BJ (cell line): ENCODE data around the gene MFSD6L. TPM values are rescaled to one million over a fixed set of nuclear protein-coding genes. Genes with fewer than 3 reads are reported as not detected.

Experiments
- CTCF ChIA-PET: fragments of 350-600 bp; formaldehyde crosslinking; extraction: SDS; loops from one replicate; lab custom pipeline; 2021; ENCODE audit warnings: antibody characterized with exemption, inconsistent platforms; lab: Yijun Ruan, JAX
- POLR2A ChIA-PET: fragments of 300-600 bp; sonication (Branson Sonifier 250); formaldehyde crosslinking; extraction: SDS; loops from one replicate; lab custom pipeline; 2021; ENCODE audit warnings: antibody characterized with exemption; lab: Charles Lee
- DNase-seq: peaks from one replicate; pipeline ENCODE4 v3.0.0-alpha.2; 2011; ENCODE audit warnings: low read depth
- H3K27me3 ChIP-seq: 2 replicates; pipeline ENCODE4 v1.6.0; 2011; ENCODE audit warnings: low read length; ENCODE audit not compliant: control insufficient read depth, insufficient read depth
- H3K36me3 ChIP-seq: 2 replicates; pipeline ENCODE4 v1.5.1; 2011; ENCODE audit warnings: low read length; ENCODE audit not compliant: control insufficient read depth, insufficient read depth
- H3K4me3 ChIP-seq: 2 replicates; pipeline ENCODE4 v1.5.1; 2011; ENCODE audit warnings: low read depth, mild to moderate bottlenecking, control low read depth, low read length
- polyA plus RNA-seq: library from polyadenylated mRNA; depleted of rRNA; stranded (reverse); fragments of >200 nt; gene quantifications from 2 replicates; pipeline ENCODE4 v1.2.3, GENCODE V29; 2011
- TF ChIP-seq, protein P1 (sequence below): IDR thresholded peaks from 2 replicates; pipeline ENCODE4 v1.5.1; 2011; ENCODE audit warnings: low read depth, mild to moderate bottlenecking, control low read depth, inconsistent platforms, low read length, moderate library complexity; ENCODE audit not compliant: insufficient read depth

The MFSD6L gene
- polyA plus RNA-seq, 1 experiment: not detected

DNA sequence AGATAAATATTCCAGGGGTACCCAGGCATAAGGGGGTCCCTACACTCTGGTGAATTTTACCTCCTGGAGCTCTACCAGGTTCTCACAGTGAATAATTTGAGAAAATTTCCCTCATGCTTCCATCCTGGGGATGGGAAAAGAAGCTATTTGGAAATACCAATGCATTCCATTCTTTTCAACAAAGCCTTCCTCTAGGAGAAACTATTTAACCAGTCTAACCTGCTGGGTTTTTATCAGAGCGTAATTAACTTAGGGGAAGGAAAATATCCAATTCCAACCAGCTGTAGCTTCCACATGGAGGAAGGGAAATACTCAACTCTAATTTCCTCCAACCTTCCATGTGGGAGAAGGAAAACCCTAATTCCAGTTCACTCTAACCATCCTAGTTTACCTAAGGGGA, 17.0 kb downstream of the MFSD6L start:
- no peak for DNase-seq
- ChIA-PET POLR2A (no interaction called here), CTCF (interaction anchor here (1.0 to 2.4 kb wide), 2 partner anchors 12 to 37 kb away, joined by 3 to 8 read pairs; no protein-coding TSS in a partner anchor)
- TF ChIP-seq, protein P1, sequence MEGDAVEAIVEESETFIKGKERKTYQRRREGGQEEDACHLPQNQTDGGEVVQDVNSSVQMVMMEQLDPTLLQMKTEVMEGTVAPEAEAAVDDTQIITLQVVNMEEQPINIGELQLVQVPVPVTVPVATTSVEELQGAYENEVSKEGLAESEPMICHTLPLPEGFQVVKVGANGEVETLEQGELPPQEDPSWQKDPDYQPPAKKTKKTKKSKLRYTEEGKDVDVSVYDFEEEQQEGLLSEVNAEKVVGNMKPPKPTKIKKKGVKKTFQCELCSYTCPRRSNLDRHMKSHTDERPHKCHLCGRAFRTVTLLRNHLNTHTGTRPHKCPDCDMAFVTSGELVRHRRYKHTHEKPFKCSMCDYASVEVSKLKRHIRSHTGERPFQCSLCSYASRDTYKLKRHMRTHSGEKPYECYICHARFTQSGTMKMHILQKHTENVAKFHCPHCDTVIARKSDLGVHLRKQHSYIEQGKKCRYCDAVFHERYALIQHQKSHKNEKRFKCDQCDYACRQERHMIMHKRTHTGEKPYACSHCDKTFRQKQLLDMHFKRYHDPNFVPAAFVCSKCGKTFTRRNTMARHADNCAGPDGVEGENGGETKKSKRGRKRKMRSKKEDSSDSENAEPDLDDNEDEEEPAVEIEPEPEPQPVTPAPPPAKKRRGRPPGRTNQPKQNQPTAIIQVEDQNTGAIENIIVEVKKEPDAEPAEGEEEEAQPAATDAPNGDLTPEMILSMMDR: no peak
- H3K27me3 ChIP-seq: no peaks in the 10 kb centered on the region
- no peak overlapping the region for H3K4me3 ChIP-seq
- no peaks in the 10 kb centered on the region for H3K36me3 ChIP-seq

DNA sequence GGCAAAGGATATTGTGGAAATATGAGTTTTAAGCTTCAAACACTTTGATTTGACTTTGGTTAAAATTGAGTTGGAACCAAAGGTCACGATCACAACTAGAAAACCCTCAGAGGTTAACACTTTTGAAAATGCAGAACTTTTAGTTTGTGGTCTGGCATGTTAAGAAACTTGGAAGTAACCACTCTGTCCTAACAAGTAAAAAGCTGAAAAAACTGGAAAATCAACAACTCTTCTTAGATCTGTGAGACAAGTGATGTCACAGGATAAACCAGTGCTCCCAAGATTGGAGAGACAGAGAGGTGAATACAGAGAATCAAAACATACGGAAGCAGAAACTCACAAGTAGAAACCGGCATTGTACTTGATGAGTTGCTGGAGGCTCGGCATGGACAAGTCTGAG, 17.4 kb downstream of the MFSD6L start:
- TF ChIP-seq, protein P1: no peak
- POLR2A ChIA-PET: no interaction called here
- Histone ChIP-seq H3K36me3 (no peaks in the 10 kb centered on the region), H3K27me3 (no peaks in the 10 kb centered on the region; the same call in 1 of the 2 replicates), H3K4me3 (no peak overlapping the region)
- CTCF ChIA-PET: interaction anchor here (1.0 to 2.4 kb wide), 2 partner anchors 13 to 36 kb away, joined by 3 to 8 read pairs; no protein-coding TSS in a partner anchor
- DNase-seq: no peak

DNA sequence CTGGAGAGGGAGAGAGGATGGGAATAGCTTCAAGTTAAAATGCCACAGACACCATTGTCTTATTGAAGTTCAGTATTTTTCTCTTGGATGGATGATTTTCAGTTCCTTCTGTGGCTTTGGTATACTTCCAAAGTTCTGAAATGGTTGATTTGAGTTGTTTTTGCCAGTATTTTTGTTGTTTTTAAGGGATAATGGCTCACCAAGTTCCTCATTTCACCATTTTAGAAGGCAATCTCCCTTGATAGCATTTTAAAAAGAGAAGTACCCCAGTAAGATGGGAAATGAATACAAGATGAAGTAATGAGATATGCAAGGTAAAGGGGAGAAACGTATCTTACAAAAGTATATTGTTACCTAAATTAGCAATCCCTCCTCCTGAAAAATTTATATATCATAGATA, 22.3 kb downstream of the MFSD6L start:
- Histone ChIP-seq H3K36me3 (no peaks in the 10 kb centered on the region), H3K27me3 (peaks cover 4% of the 10 kb centered on the region; the same call in 1 of the 2 replicates), H3K4me3 (no peak overlapping the region)
- no peak for DNase-seq
- TF ChIP-seq, protein P1: no peak
- CTCF ChIA-PET: interaction anchor here (1.8 kb wide), 1 partner anchor 9 kb away, joined by 13 read pairs; no protein-coding TSS in a partner anchor
- POLR2A ChIA-PET: no interaction called here

DNA sequence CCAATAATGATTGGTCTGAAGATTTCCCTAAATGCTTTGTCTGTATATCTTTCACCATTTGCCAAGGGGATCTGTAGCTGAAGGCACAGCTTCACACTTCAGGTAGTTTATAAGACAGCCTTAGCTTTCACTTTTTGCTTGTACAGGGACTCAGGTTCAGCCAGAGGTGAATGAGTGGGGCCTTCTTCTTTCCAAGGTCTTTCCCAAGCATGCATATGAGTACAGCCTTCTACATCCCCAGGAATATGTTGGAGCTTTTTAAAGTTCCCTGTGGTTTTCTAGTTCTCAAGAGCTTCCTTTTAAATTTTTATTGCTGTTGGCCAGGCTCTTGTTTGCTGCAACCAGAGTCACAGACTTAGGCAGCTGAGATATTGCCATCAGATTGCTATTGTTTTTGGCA, 22.9 kb downstream of the MFSD6L start:
- ChIA-PET CTCF (interaction anchor here (1.8 kb wide), 1 partner anchor 10 kb away, joined by 13 read pairs; no protein-coding TSS in a partner anchor), POLR2A (no interaction called here)
- TF ChIP-seq, protein P1: no peak
- H3K27me3 ChIP-seq: peaks cover 4% of the 10 kb centered on the region; the same call in 1 of the 2 replicates
- H3K4me3 ChIP-seq: no peak overlapping the region
- no peak for DNase-seq
- no peaks in the 10 kb centered on the region for H3K36me3 ChIP-seq

DNA sequence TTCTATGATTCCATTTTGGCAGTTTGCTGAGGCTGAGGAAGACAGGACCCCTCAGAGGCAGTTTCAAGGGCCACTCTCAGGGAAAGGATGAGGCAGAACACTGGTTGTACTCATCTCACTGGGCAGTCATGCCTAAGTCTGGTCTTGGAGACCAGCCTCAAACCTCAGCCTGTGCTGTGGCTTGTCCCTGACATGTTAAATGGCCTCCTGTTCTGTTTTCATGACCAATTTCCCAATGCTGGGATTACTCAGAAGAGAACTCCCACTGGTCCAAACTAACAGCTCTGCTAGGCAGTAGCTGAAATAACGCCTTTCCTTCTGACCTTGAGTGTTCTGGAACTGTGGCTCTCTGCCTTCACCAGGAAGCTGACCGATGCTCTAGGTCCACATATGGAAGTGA, 32.4 kb downstream of the MFSD6L start:
- Histone ChIP-seq H3K4me3 (no peak overlapping the region), H3K27me3 (no peaks in the 10 kb centered on the region), H3K36me3 (no peaks in the 10 kb centered on the region)
- TF ChIP-seq, protein P1: no peak
- no peak for DNase-seq
- CTCF ChIA-PET: interaction anchor here (0.6 to 3.2 kb wide), 4 partner anchors 10 to 401 kb away, joined by 3 to 11 read pairs (median 6); no protein-coding TSS in a partner anchor
- POLR2A ChIA-PET: no interaction called here
